GM23248 (cell line): ENCODE measurements around the gene KCNIP1. TPM values are rescaled to one million over a fixed set of nuclear protein-coding genes. Genes with fewer than 3 reads are reported as not detected.

Experiments
- DNase-seq: peaks from one replicate; pipeline ENCODE4 v3.0.0-alpha.2; 2015
- H2AFZ ChIP-seq: fragments of 200-600 bp; sonication (generic); 2 replicates; pipeline ENCODE4 v1.6.1; 2016; ENCODE audit warnings: antibody characterized with exemption
- H3F3A ChIP-seq: fragments of 200-600 bp; sonication (generic); 2 replicates; pipeline ENCODE4 v1.6.1; 2016; ENCODE audit warnings: mild to moderate bottlenecking, antibody characterized with exemption, mixed run types; ENCODE audit not compliant: insufficient read depth
- H3K27ac ChIP-seq: fragments of 200-600 bp; sonication (generic); 2 replicates; pipeline ENCODE4 v1.5.1; 2016; ENCODE audit warnings: mild to moderate bottlenecking
- H3K27me3 ChIP-seq: fragments of 200-600 bp; sonication (generic); replicated peaks from 2 replicates; pipeline ENCODE4 v1.6.1; 2016; ENCODE audit warnings: mild to moderate bottlenecking; ENCODE audit not compliant: insufficient read depth
- H3K36me3 ChIP-seq: fragments of 200-600 bp; sonication (generic); 2 replicates; pipeline ENCODE4 v1.6.1; 2016; ENCODE audit warnings: low read depth, mild to moderate bottlenecking
- H3K4me1 ChIP-seq: fragments of 200-600 bp; sonication (generic); 2 replicates; pipeline ENCODE4 v1.6.1; 2016; ENCODE audit warnings: mild to moderate bottlenecking; ENCODE audit not compliant: insufficient read depth
- H3K4me2 ChIP-seq: fragments of 200-600 bp; sonication (generic); one replicate; pipeline ENCODE4 v1.6.1; 2016; ENCODE audit warnings: mild to moderate bottlenecking; ENCODE audit not compliant: unreplicated experiment
- H3K4me3 ChIP-seq: fragments of 200-600 bp; sonication (generic); 2 replicates; pipeline ENCODE4 v1.5.1; 2016; ENCODE audit warnings: mild to moderate bottlenecking
- H3K79me2 ChIP-seq: fragments of 200-600 bp; sonication (generic); 2 replicates; pipeline ENCODE4 v1.6.1; 2016; ENCODE audit warnings: mild to moderate bottlenecking; ENCODE audit not compliant: insufficient read depth
- H3K9ac ChIP-seq: fragments of 200-600 bp; sonication (generic); 2 replicates; pipeline ENCODE4 v1.6.1; 2016; ENCODE audit warnings: mild to moderate bottlenecking
- H3K9me2 ChIP-seq: fragments of 200-600 bp; sonication (generic); 2 replicates; pipeline ENCODE4 v1.6.1; 2016; ENCODE audit warnings: mixed run types, mild to moderate bottlenecking, moderate library complexity; ENCODE audit not compliant: insufficient read depth
- H3K9me3 ChIP-seq: fragments of 200-600 bp; sonication (generic); one replicate; pipeline ENCODE4 v1.6.1; 2017; ENCODE audit warnings: low read depth
- H4K20me1 ChIP-seq: fragments of 200-600 bp; sonication (generic); 2 replicates; pipeline ENCODE4 v1.6.0; 2016; ENCODE audit not compliant: insufficient read depth
- EZH2 ChIP-seq: fragments of 200-600 bp; sonication (generic); IDR thresholded peaks from 2 replicates; pipeline ENCODE4 v1.6.1; 2018; ENCODE audit warnings: antibody characterized with exemption, mild to moderate bottlenecking; ENCODE audit not compliant: insufficient read depth, poor library complexity, severe bottlenecking
- EZH2phosphoT487 ChIP-seq: fragments of 200-600 bp; sonication (generic); IDR thresholded peaks from 2 replicates; pipeline ENCODE4 v1.6.1; 2018; ENCODE audit warnings: antibody characterized with exemption, moderate library complexity, mild to moderate bottlenecking, low read depth; ENCODE audit not compliant: insufficient read depth
- WGBS, 2 experiments: methylation state at CpG; one replicate each; pipeline ENCODE4 v1.1.6; 2015 to 2017; ENCODE audit warnings: low lambda C conversion rate in 2 of 2, low coverage in 1 of 2; ENCODE audit errors: missing lambda C conversion rate in 2 of 2; 5-methylcytosine and 5-hydroxymethylcytosine counted together
- in situ Hi-C: fragments of 300-500 bp; cut with MboI; formaldehyde crosslinking; loops from 2 replicates; pipeline ENCODE4 v1.15.0; 2020
- polyA plus RNA-seq: library from polyadenylated mRNA; unstranded; fragments of >200 nt; fragmentation: Nextera tagmentation; extraction: Ambion mirVana; gene quantifications from 2 replicates; pipeline ENCODE4 v1.2.1, GENCODE V29; 2016
- total RNA-seq: library from RNA; depleted of rRNA; stranded (reverse); fragments of >200 nt; shearing (Covaris generic); gene quantifications from 2 replicates; pipeline ENCODE4 v1.2.3, GENCODE V29; 2014

KCNIP1 gene
- total and polyA plus RNA-seq, 2 experiments from 2014 or later = not detected

GRCh38 chr5:170603578-170604565 lies 100.1 kb downstream of the KCNIP1 start:
- H3K27ac ChIP-seq = no peak overlapping the region
- H3F3A ChIP-seq = no peaks in the 10 kb centered on the region
- no peaks in the 10 kb centered on the region for H3K79me2 ChIP-seq
- no peak overlapping the region for H3K9ac ChIP-seq
- H3K4me2 ChIP-seq = no peak overlapping the region
- H3K9me2 ChIP-seq = no peaks in the 10 kb centered on the region
- in situ Hi-C loops = loop anchor here (25.0 kb wide), 1 partner anchor 517 kb away; no protein-coding TSS in a partner anchor
- H3K36me3 ChIP-seq = no peaks in the 10 kb centered on the region
- no peaks in the 10 kb centered on the region for H3K4me1 ChIP-seq
- no peak overlapping the region for H3K4me3 ChIP-seq
- TF ChIP-seq EZH2phosphoT487 (no peak), EZH2 (no peak)
- 40 to 41% methylated on average over 12 of the region's 12 CpGs for WGBS, 2 experiments
- no peaks in the 10 kb centered on the region for H4K20me1 ChIP-seq
- no peaks in the 10 kb centered on the region for H3K9me3 ChIP-seq
- no peak overlapping the region for H2AFZ ChIP-seq
- H3K27me3 ChIP-seq = peaks cover 81% of the 10 kb centered on the region
- peak; percentile 55 for DNase-seq

DNA sequence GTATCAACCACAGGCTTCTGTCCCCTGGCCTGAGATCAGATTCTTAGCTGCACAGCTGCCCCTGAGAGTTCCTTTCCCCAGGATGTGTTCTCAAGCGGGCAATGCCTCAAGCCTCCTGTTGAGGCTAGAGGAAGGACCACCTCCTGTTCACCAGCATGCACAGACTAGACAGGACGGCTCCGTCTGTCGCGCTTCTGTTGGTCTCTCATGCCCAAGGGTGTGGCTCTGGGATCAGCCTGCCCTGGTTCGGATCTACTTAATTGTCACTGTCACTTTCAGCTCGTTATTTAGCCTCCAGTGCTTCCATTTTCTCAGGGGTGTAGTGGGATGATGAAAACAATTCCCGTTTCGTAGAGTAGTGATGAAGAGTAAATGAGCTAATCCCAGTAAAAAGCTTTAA lies 103.1 kb downstream of the KCNIP1 start:
- H3K9ac ChIP-seq = no peak overlapping the region
- H2AFZ ChIP-seq = no peak overlapping the region
- in situ Hi-C loops = loop anchor here (25.0 kb wide), 1 partner anchor 520 kb away; no protein-coding TSS in a partner anchor
- no peaks in the 10 kb centered on the region for H4K20me1 ChIP-seq
- H3K9me2 ChIP-seq = no peaks in the 10 kb centered on the region
- no peaks in the 10 kb centered on the region for H3K79me2 ChIP-seq
- no peak for TF ChIP-seq EZH2
- no peaks in the 10 kb centered on the region for H3K4me1 ChIP-seq
- peaks cover 73% of the 10 kb centered on the region for H3K27me3 ChIP-seq
- 42 to 47% methylated on average over 9 of the region's 9 CpGs for WGBS, 2 experiments
- no peak for DNase-seq
- H3K4me2 ChIP-seq = no peak overlapping the region
- no peaks in the 10 kb centered on the region for H3K9me3 ChIP-seq
- H3K36me3 ChIP-seq = no peaks in the 10 kb centered on the region
- no peak overlapping the region for H3K4me3 ChIP-seq
- H3F3A ChIP-seq = no peaks in the 10 kb centered on the region
- H3K27ac ChIP-seq = no peak overlapping the region

- TF ChIP-seq EZH2phosphoT487 (no peak), EZH2 (no peak)
- Histone ChIP-seq H3K9me3 (no peaks in the 10 kb centered on the region), H3K9ac (no peak overlapping the region), H3K4me1 (no peaks in the 10 kb centered on the region), H3K4me3 (no peak overlapping the region), H4K20me1 (no peaks in the 10 kb centered on the region), H3K4me2 (no peak overlapping the region), H3K27ac (no peak overlapping the region), H3F3A (no peaks in the 10 kb centered on the region), H3K9me2 (no peaks in the 10 kb centered on the region), H2AFZ (no peak overlapping the region), H3K79me2 (no peaks in the 10 kb centered on the region), H3K27me3 (peaks cover 56% of the 10 kb centered on the region), H3K36me3 (no peaks in the 10 kb centered on the region)
- DNase-seq = peak; percentile 48
- in situ Hi-C loops = loop anchor here (25.0 kb wide), 1 partner anchor 524 kb away; no protein-coding TSS in a partner anchor
- 10 to 15% methylated on average over 6 of the region's 6 CpGs for WGBS, 2 experiments
These were observed 107.8 kb downstream of the KCNIP1 start for GRCh38 chr5:170611449-170612090.

GRCh38 chr5:170612256-170612678 lies 108.4 kb downstream of the KCNIP1 start:
- DNase-seq = no peak
- no peak overlapping the region for H2AFZ ChIP-seq
- no peaks in the 10 kb centered on the region for H3F3A ChIP-seq
- no peaks in the 10 kb centered on the region for H4K20me1 ChIP-seq
- WGBS, 2 experiments = 51 to 63% methylated on average over 6 of the region's 6 CpGs
- no peaks in the 10 kb centered on the region for H3K9me2 ChIP-seq
- no peak overlapping the region for H3K9ac ChIP-seq
- no peak overlapping the region for H3K4me3 ChIP-seq
- no peak overlapping the region for H3K4me2 ChIP-seq
- H3K79me2 ChIP-seq = no peaks in the 10 kb centered on the region
- H3K36me3 ChIP-seq = no peaks in the 10 kb centered on the region
- H3K9me3 ChIP-seq = no peaks in the 10 kb centered on the region
- H3K27ac ChIP-seq = no peak overlapping the region
- peaks cover 50% of the 10 kb centered on the region for H3K27me3 ChIP-seq
- in situ Hi-C loops = loop anchor here (25.0 kb wide), 1 partner anchor 525 kb away; no protein-coding TSS in a partner anchor
- no peaks in the 10 kb centered on the region for H3K4me1 ChIP-seq
- TF ChIP-seq EZH2phosphoT487 (no peak), EZH2 (no peak)
